Astrocyte (in vitro differentiated cells and primary cell): Measurements from ENCODE around the gene CHERP. TPM values are rescaled to one million over a fixed set of nuclear protein-coding genes. Genes with fewer than 3 reads are reported as not detected.

Source experiments
- DNase-seq: peaks from one replicate; pipeline ENCODE4 v3.0.0-alpha.2; 2010; ENCODE audit warnings: low read depth
- FAIRE-seq: peaks from 2 replicates; lab custom pipeline; 2011; peaks lifted over from hg19 to GRCh38; lab: Jason Lieb, UNC
- H2AFZ ChIP-seq: 2 replicates; pipeline ENCODE4 v1.6.0; 2012; ENCODE audit warnings: low read depth, low read length, inconsistent platforms
- H3K27ac ChIP-seq: 2 replicates; pipeline ENCODE4 v1.5.1; 2011; ENCODE audit warnings: low read depth, low read length, inconsistent platforms
- H3K27me3 ChIP-seq: 2 replicates; pipeline ENCODE4 v1.6.0; 2011; ENCODE audit warnings: low read length, inconsistent platforms; ENCODE audit not compliant: insufficient read depth
- H3K36me3 ChIP-seq: 2 replicates; pipeline ENCODE4 v1.5.1; 2011; ENCODE audit warnings: low read length, inconsistent platforms; ENCODE audit not compliant: insufficient read depth
- H3K4me1 ChIP-seq: 2 replicates; pipeline ENCODE4 v1.5.1; 2011; ENCODE audit warnings: low read length, inconsistent platforms; ENCODE audit not compliant: insufficient read depth
- H3K4me2 ChIP-seq: 2 replicates; pipeline ENCODE4 v1.6.0; 2012; ENCODE audit warnings: low read length, inconsistent platforms
- H3K4me3 ChIP-seq: 2 replicates; pipeline ENCODE4 v1.5.1; 2011; ENCODE audit warnings: low read depth, mild to moderate bottlenecking, low read length, inconsistent platforms; ENCODE audit not compliant: insufficient read depth
- H3K79me2 ChIP-seq: 2 replicates; pipeline ENCODE4 v1.6.0; 2012; ENCODE audit warnings: mild to moderate bottlenecking, low read length, inconsistent platforms; ENCODE audit not compliant: insufficient read depth
- H3K9ac ChIP-seq: 2 replicates; pipeline ENCODE4 v1.6.0; 2012; ENCODE audit warnings: mild to moderate bottlenecking, low read length, inconsistent platforms
- H3K9me3 ChIP-seq: 2 replicates; pipeline ENCODE4 v1.5.1; 2012; ENCODE audit warnings: low read depth, mild to moderate bottlenecking, low read length, inconsistent platforms; ENCODE audit not compliant: insufficient read depth
- H4K20me1 ChIP-seq: 2 replicates; pipeline ENCODE4 v1.6.0; 2012; ENCODE audit warnings: low read length, inconsistent platforms; ENCODE audit not compliant: insufficient read depth
- H3K27ac Mint-ChIP-seq: one replicate; pipeline ENCODE4 v1.8.0; 2021; ENCODE audit warnings: mild to moderate bottlenecking, mixed read lengths; ENCODE audit not compliant: unreplicated experiment
- H3K27me3 Mint-ChIP-seq: one replicate; pipeline ENCODE4 v1.8.0; 2021; ENCODE audit warnings: low read depth, mixed read lengths; ENCODE audit not compliant: unreplicated experiment
- H3K36me3 Mint-ChIP-seq: one replicate; pipeline ENCODE4 v1.8.0; 2021; ENCODE audit warnings: low read depth, mixed read lengths; ENCODE audit not compliant: unreplicated experiment
- H3K4me1 Mint-ChIP-seq: one replicate; pipeline ENCODE4 v1.8.0; 2021; ENCODE audit warnings: low read depth, mixed read lengths; ENCODE audit not compliant: unreplicated experiment
- H3K4me3 Mint-ChIP-seq: one replicate; pipeline ENCODE4 v1.8.0; 2021; ENCODE audit warnings: mild to moderate bottlenecking, moderate library complexity, mixed read lengths; ENCODE audit not compliant: unreplicated experiment
- H3K9me3 Mint-ChIP-seq: one replicate; pipeline ENCODE4 v1.8.0; 2021; ENCODE audit warnings: mild to moderate bottlenecking, mixed read lengths; ENCODE audit not compliant: unreplicated experiment
- CTCF ChIP-seq: IDR thresholded peaks from 2 replicates; pipeline ENCODE4 v1.5.1; 2011; ENCODE audit warnings: low read depth, mild to moderate bottlenecking, inconsistent platforms, low read length, moderate library complexity; ENCODE audit not compliant: insufficient read depth
- EZH2 ChIP-seq: IDR thresholded peaks from 2 replicates; pipeline ENCODE4 v1.6.1; 2012; ENCODE audit warnings: mild to moderate bottlenecking, low read length, inconsistent platforms; ENCODE audit not compliant: insufficient read depth
- total RNA-seq: library from RNA; stranded (reverse); gene quantifications from 2 replicates; pipeline ENCODE4 v1.2.1, GENCODE V29; 2021

The CHERP gene
- total RNA-seq, 1 donor from 2014 or later = 45.3 TPM

- no peaks in the 10 kb centered on the region for H3K27me3 ChIP-seq
- Mint-ChIP-seq H3K36me3 (peaks cover 15% of the 10 kb centered on the region), H3K4me3 (peak overlapping the region; percentile 25), H3K27me3 (no peaks in the 10 kb centered on the region), H3K9me3 (peaks cover 2% of the 10 kb centered on the region), H3K4me1 (peaks cover 40% of the 10 kb centered on the region), H3K27ac (peak overlapping the region; percentile 34)
- peaks cover 97% of the 10 kb centered on the region for H3K79me2 ChIP-seq
- peaks cover 92% of the 10 kb centered on the region for H4K20me1 ChIP-seq
- no peak for FAIRE-seq
- no peak overlapping the region for H3K4me3 ChIP-seq
- H2AFZ ChIP-seq = no peak overlapping the region
- H3K4me2 ChIP-seq = no peak overlapping the region
- DNase-seq = no peak
- no peak overlapping the region for H3K27ac ChIP-seq
- peaks cover 22% of the 10 kb centered on the region for H3K4me1 ChIP-seq
- no peak overlapping the region for H3K9ac ChIP-seq
- TF ChIP-seq CTCF (no peak), EZH2 (no peak)
- peaks cover 2% of the 10 kb centered on the region for H3K36me3 ChIP-seq
- H3K9me3 ChIP-seq = no peaks in the 10 kb centered on the region
Observed at GRCh38 chr19:16581145-16581970, 39.1 kb upstream of the CHERP start.

- TF ChIP-seq CTCF (no peak), EZH2 (no peak)
- peaks cover 97% of the 10 kb centered on the region for H3K79me2 ChIP-seq
- no peaks in the 10 kb centered on the region for H3K27me3 ChIP-seq
- H3K9ac ChIP-seq = no peak overlapping the region
- peaks cover 2% of the 10 kb centered on the region for H3K36me3 ChIP-seq
- H4K20me1 ChIP-seq = peaks cover 92% of the 10 kb centered on the region
- no peak overlapping the region for H3K27ac ChIP-seq
- H3K4me3 ChIP-seq = no peak overlapping the region
- no peaks in the 10 kb centered on the region for H3K9me3 ChIP-seq
- Mint-ChIP-seq H3K27ac (no peak overlapping the region), H3K4me3 (no peak overlapping the region), H3K36me3 (peaks cover 16% of the 10 kb centered on the region), H3K9me3 (peaks cover 2% of the 10 kb centered on the region), H3K27me3 (no peaks in the 10 kb centered on the region), H3K4me1 (peaks cover 21% of the 10 kb centered on the region)
- H2AFZ ChIP-seq = no peak overlapping the region
- DNase-seq = no peak
- no peak overlapping the region for H3K4me2 ChIP-seq
- no peak for FAIRE-seq
- peaks cover 10% of the 10 kb centered on the region for H3K4me1 ChIP-seq
Observed at GRCh38 chr19:16579381-16579780, 37.1 kb upstream of the CHERP start.

- DNase-seq (no peak), FAIRE-seq (no peak)
- Mint-ChIP-seq H3K27ac (no peak overlapping the region), H3K36me3 (peaks cover 19% of the 10 kb centered on the region), H3K4me3 (no peak overlapping the region), H3K27me3 (no peaks in the 10 kb centered on the region), H3K4me1 (peaks cover 30% of the 10 kb centered on the region), H3K9me3 (peaks cover 2% of the 10 kb centered on the region)
- H4K20me1 ChIP-seq = peaks cover 87% of the 10 kb centered on the region
- peaks cover 98% of the 10 kb centered on the region for H3K79me2 ChIP-seq
- TF ChIP-seq CTCF (no peak), EZH2 (no peak)
- no peaks in the 10 kb centered on the region for H3K27me3 ChIP-seq
- no peak overlapping the region for H3K4me3 ChIP-seq
- peaks cover 11% of the 10 kb centered on the region for H3K4me1 ChIP-seq
- no peak overlapping the region for H2AFZ ChIP-seq
- no peaks in the 10 kb centered on the region for H3K9me3 ChIP-seq
- H3K4me2 ChIP-seq = no peak overlapping the region
- H3K27ac ChIP-seq = no peak overlapping the region
- no peak overlapping the region for H3K9ac ChIP-seq
- H3K36me3 ChIP-seq = peaks cover 2% of the 10 kb centered on the region
Observed at GRCh38 chr19:16577531-16577985, 35.3 kb upstream of the CHERP start.
